Mucosa of rectum (tissue), 2 donors: ENCODE measurements around the gene CYS1.
A peak's percentile ranks its signal among the peaks of the same experiment; 100 is the strongest.

Experiments used
- H3K27ac ChIP-seq, 2 donors: one replicate each; pipeline ENCODE4 v1.7.0; 2013; ENCODE audit warnings: inconsistent platforms in 2 of 2, low read depth in 2 of 2, low read length in 2 of 2
- H3K27me3 ChIP-seq, 2 donors: one replicate each; pipeline ENCODE4 v1.7.0; 2013; ENCODE audit warnings: low read length in 2 of 2; ENCODE audit not compliant: control insufficient read depth in 2 of 2, insufficient read depth in 2 of 2
- H3K36me3 ChIP-seq, 2 donors: one replicate each; pipeline ENCODE4 v1.7.0; 2013; ENCODE audit warnings: low read length in 2 of 2; ENCODE audit not compliant: control insufficient read depth in 2 of 2, insufficient read depth in 2 of 2
- H3K4me1 ChIP-seq, 2 donors: one replicate each; pipeline ENCODE4 v1.7.0; 2013; ENCODE audit warnings: low read length in 2 of 2, mild to moderate bottlenecking in 1 of 2; ENCODE audit not compliant: control insufficient read depth in 2 of 2, insufficient read depth in 2 of 2
- H3K4me3 ChIP-seq, 2 donors: one replicate each; pipeline ENCODE4 v1.7.0; 2013; ENCODE audit warnings: low read length in 2 of 2
- H3K9ac ChIP-seq, 2 donors: one replicate each; pipeline ENCODE4 v1.7.0; 2013; ENCODE audit warnings: low read length in 2 of 2, low read depth in 1 of 2, mild to moderate bottlenecking in 1 of 2
- H3K9me3 ChIP-seq, 2 donors: one replicate each; pipeline ENCODE4 v1.7.0; 2013; ENCODE audit warnings: low read length in 2 of 2; ENCODE audit not compliant: control insufficient read depth in 2 of 2
- donor health status: healthy.
- donor health status: Normal muscosa, but diverticular disease.

The CYS1 gene

DNA sequence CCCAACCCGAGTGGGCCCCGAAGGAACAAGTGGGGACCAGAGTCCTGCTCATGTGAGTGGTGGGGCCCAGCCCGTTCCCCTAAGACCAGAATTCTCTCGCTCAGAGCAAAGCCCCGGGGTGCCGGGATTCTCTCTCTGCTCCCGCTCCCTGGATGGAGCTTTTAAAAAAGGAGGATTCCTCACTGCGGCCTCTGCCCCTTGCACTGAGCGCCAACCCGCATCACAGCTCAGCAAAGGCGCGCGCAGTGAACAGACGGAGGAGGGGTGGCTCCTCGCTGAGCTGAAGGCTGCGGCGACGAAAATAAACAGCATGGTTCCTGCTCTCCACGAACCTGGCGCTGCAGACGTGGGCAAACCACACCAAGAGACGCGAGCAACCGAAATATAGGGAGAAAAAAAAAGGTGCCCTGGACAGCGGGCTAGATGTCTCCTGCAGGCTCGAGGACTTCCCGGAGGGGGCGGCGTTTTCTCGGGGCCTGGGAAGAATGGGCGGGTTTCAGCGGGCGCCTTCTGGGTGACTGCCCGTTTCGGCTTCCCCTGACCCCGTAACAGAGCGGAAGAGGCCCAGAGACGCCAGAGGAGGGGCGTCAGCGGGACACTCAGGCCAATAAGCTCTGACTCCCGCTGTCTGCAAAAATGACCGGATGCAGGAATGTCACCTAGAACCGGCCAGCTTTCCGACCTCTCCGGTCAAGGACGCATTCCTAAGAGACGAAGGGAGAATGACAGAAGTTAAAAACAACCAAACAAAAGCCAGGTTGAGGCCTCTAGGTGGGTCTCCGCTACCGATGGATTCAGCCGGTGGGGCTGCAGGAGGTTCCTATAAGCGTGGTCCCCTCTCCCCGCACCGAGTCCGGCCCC, 37.7 kb downstream of the CYS1 start:
- no peaks in the 10 kb centered on the region for H3K27me3 ChIP-seq
- peak overlapping the region; percentile 83 for H3K27ac ChIP-seq
- H3K9ac ChIP-seq = peak overlapping the region; percentile 55 to 58
- peak overlapping the region; percentile 51 to 67 for H3K4me3 ChIP-seq
- H3K36me3 ChIP-seq = peaks cover under 1 to 2% of the 10 kb centered on the region in 2 donors
- no peaks in the 10 kb centered on the region for H3K9me3 ChIP-seq
- peaks cover 0 to 9% of the 10 kb centered on the region in 2 donors for H3K4me1 ChIP-seq

DNA sequence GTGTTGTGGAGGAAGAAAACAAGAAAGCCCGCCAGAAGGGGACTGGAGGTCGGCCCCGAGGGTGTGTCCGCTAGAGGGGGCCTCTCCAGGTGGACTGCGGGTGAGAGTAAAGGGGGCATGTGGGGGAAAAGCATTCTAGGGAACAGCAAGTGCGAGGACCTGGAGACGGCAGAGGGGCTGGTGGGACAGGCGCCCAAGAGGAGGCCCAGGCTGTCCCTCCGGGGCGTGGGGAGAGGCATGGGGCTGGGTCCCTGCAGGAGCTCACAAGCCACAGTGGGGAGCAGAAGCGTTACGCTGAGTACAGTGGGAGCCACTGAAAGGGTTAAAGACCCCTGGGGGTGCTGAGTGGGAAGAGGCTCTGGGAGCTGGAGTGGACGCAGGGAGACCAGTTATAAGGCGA, 38.5 kb downstream of the CYS1 start:
- H3K9me3 ChIP-seq = no peaks in the 10 kb centered on the region
- peaks cover 0 to 10% of the 10 kb centered on the region in 2 donors for H3K4me1 ChIP-seq
- peak overlapping the region in 1 of 2 donors; percentile 55 for H3K9ac ChIP-seq
- H3K36me3 ChIP-seq = peaks cover 0 to 2% of the 10 kb centered on the region in 2 donors
- no peaks in the 10 kb centered on the region for H3K27me3 ChIP-seq
- H3K4me3 ChIP-seq = no peak overlapping the region
- H3K27ac ChIP-seq = no peak overlapping the region

DNA sequence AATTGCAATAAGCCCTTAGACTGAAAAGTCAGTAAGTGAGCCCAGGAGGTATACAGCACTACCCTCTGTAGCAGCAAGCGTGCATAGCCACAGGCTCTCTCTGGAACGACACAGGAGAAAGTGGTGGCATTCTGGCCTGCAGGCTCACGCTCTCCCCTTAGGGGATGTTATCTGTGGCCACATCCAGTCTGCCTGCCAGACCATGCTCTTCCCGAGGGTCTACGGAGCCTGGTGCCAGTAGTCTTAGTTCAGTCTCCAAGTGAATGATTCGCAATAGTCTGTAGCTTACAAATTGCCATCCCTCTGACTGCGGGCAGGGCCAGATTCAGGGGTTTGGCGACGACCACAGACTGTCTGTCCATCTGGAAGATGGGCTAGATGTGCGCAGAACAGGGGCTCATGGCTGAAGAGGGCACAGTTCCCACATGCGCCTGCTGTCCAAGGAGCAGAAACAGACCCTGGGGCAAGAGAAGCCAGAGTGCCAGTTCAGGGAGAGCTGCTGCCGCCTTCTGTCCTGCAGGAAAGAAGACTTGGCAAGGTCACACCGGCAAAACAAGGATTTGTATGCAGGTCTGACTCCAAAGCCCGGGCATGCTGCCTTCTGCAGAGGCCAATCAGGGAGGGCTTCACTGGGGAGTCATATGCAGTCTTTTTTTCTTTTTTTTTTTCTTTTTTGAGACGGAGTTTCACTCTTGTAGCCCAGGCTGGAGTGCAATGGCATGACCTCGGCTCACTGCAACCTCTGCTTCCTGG, 40.4 kb downstream of the CYS1 start:
- H3K9ac ChIP-seq = no peak overlapping the region
- peaks cover 8 to 13% of the 10 kb centered on the region in 2 donors for H3K4me1 ChIP-seq
- no peaks in the 10 kb centered on the region for H3K27me3 ChIP-seq
- no peaks in the 10 kb centered on the region for H3K36me3 ChIP-seq
- H3K4me3 ChIP-seq = no peak overlapping the region
- no peaks in the 10 kb centered on the region for H3K9me3 ChIP-seq
- no peak overlapping the region for H3K27ac ChIP-seq

- Histone ChIP-seq H3K36me3 (no peaks in the 10 kb centered on the region), H3K27ac (no peak overlapping the region), H3K27me3 (no peaks in the 10 kb centered on the region), H3K4me1 (peaks cover 7 to 8% of the 10 kb centered on the region in 2 donors), H3K9me3 (no peaks in the 10 kb centered on the region), H3K4me3 (no peak overlapping the region), H3K9ac (no peak overlapping the region)
Observed at GRCh38 chr2:10038716-10039115, 41.5 kb downstream of the CYS1 start.

GRCh38 chr2:10038123-10038522, 42.1 kb downstream of the CYS1 start:
- no peak overlapping the region for H3K27ac ChIP-seq
- H3K4me3 ChIP-seq = no peak overlapping the region
- H3K4me1 ChIP-seq = peaks cover 7 to 8% of the 10 kb centered on the region in 2 donors
- no peaks in the 10 kb centered on the region for H3K9me3 ChIP-seq
- no peaks in the 10 kb centered on the region for H3K36me3 ChIP-seq
- no peaks in the 10 kb centered on the region for H3K27me3 ChIP-seq
- H3K9ac ChIP-seq = no peak overlapping the region

GRCh38 chr2:10036095-10036884, 43.9 kb downstream of the CYS1 start:
- Histone ChIP-seq H3K27ac (peak overlapping the region in 1 of 2 donors; percentile 35), H3K4me3 (no peak overlapping the region), H3K4me1 (peaks cover 4 to 8% of the 10 kb centered on the region in 2 donors), H3K36me3 (no peaks in the 10 kb centered on the region), H3K27me3 (no peaks in the 10 kb centered on the region), H3K9me3 (no peaks in the 10 kb centered on the region), H3K9ac (no peak overlapping the region)

GRCh38 chr2:10035633-10036032, 44.6 kb downstream of the CYS1 start:
- H3K9ac ChIP-seq = no peak overlapping the region
- H3K27ac ChIP-seq = no peak overlapping the region
- H3K36me3 ChIP-seq = no peaks in the 10 kb centered on the region
- H3K4me3 ChIP-seq = no peak overlapping the region
- no peaks in the 10 kb centered on the region for H3K27me3 ChIP-seq
- H3K4me1 ChIP-seq = peaks cover 4 to 8% of the 10 kb centered on the region in 2 donors
- H3K9me3 ChIP-seq = no peaks in the 10 kb centered on the region

DNA sequence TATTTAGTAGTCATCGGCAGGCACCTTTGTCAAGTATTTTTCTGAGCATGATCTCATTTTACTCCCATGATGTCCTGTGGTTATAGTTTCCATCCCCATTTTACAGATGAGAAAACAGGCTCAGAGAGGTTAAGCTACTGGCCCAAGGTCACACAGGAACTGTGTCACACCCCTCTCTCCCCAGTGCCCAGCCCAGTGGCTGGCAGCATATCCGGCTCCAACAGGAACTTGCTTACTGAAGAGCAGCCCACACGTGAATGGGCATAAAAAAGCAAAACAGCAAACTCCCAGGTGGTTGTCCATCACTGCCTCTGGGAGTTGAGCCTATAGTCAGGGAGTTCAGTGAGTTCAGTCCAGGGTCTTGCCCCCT, 45.2 kb downstream of the CYS1 start:
- Histone ChIP-seq H3K36me3 (no peaks in the 10 kb centered on the region), H3K4me3 (no peak overlapping the region), H3K27ac (no peak overlapping the region), H3K27me3 (no peaks in the 10 kb centered on the region), H3K9ac (no peak overlapping the region), H3K4me1 (peaks cover 5 to 10% of the 10 kb centered on the region in 2 donors), H3K9me3 (no peaks in the 10 kb centered on the region)

GRCh38 chr2:10034333-10035052, 45.7 kb downstream of the CYS1 start:
- no peak overlapping the region for H3K27ac ChIP-seq
- H3K4me3 ChIP-seq = no peak overlapping the region
- H3K9me3 ChIP-seq = no peaks in the 10 kb centered on the region
- no peak overlapping the region for H3K9ac ChIP-seq
- H3K4me1 ChIP-seq = peaks cover 10 to 15% of the 10 kb centered on the region in 2 donors
- H3K36me3 ChIP-seq = no peaks in the 10 kb centered on the region
- H3K27me3 ChIP-seq = no peaks in the 10 kb centered on the region
